Pancreas (tissue), 10 donors: ENCODE results near the gene SLC7A11. TPM values are rescaled to one million over a fixed set of nuclear protein-coding genes. Genes with fewer than 3 reads are reported as not detected.

Experiments
- ATAC-seq, 4 donors: fragments of 200-7000 bp; cut with Tn5 transposase; one replicate each; pipeline versions ENCODE4 v1.8.0 to v1.9.1; 2020; ENCODE audit warnings: mild to moderate bottlenecking in 4 of 4, moderate library complexity in 4 of 4
- DNase-seq, 6 donors: peaks; one replicate each; pipeline ENCODE4 v3.0.0-alpha.2; 2020
- FAIRE-seq: peaks from 2 replicates; lab custom pipeline; 2012; peaks lifted over from hg19 to GRCh38; lab: Jason Lieb, UNC
- H3K27ac ChIP-seq, 4 donors: fragments of 200-600 bp; sonication (generic); 1 replicate in 3 of 4; 2 replicates in 1 of 4; pipeline versions ENCODE4 v1.5.0 to v1.8.0; 2020
- H3K27me3 ChIP-seq, 4 donors: fragments of 200-600 bp; one replicate each; pipeline ENCODE4 v1.8.0; 2021
- H3K36me3 ChIP-seq, 3 donors: fragments of 200-600 bp; sonication (generic) in 1 of 3; one replicate each; pipeline versions ENCODE4 v1.5.0 to v1.8.0; 2020 to 2021
- H3K4me1 ChIP-seq, 3 donors: fragments of 200-600 bp; one replicate each; pipeline ENCODE4 v1.8.0; 2021
- H3K4me3 ChIP-seq, 4 donors: fragments of 200-600 bp; sonication (generic) in 2 of 4; one replicate each; pipeline versions ENCODE4 v1.5.0 to v1.8.0; 2020 to 2021
- H3K9me3 ChIP-seq, 4 donors: fragments of 200-600 bp; one replicate each; pipeline ENCODE4 v1.8.0; 2021
- WGBS, 2 donors: extraction: QIAGEN DNeasy Blood & Tissue Kit; methylation state at CpG; one replicate each; pipeline ENCODE4 v1.1.7; 2013; 5-methylcytosine and 5-hydroxymethylcytosine counted together
- intact Hi-C, 3 donors: fragments of 100-400 bp; cut with DNase I; formaldehyde crosslinking; loops; one replicate each; pipeline versions ENCODE4 v1.11.1 to v1.14.2; 2022
- polyA plus RNA-seq, 2 donors: library from polyadenylated mRNA; stranded (reverse); fragments of 200-250 nt; gene quantifications; one replicate each; pipeline ENCODE4 v1.2.3, GENCODE V29; 2013
- total RNA-seq, 6 donors: library from RNA; stranded (reverse); fragmentation: NEBNext Ultra II Directional in 4 of 6; extraction: Animal tissue kit (Norgen Biotek cat#: 25700) in 4 of 6; gene quantifications; one replicate each; pipeline versions ENCODE4 v1.2.1 to v1.2.4, GENCODE V29; 2021 to 2023
- TF ChIP-seq, protein P1 (sequence below), 4 donors: fragments of 200-600 bp; sonication (generic) in 3 of 4; IDR thresholded peaks; one replicate each; pipeline versions ENCODE4 v1.5.0 to v1.8.0; 2021; ENCODE audit warnings: antibody characterized with exemption in 4 of 4
- donor health status: healthy with polysubstance abuse.
- donor health status: DM: no; HTN: no; CAD: no; lungs with moderate emphysema.
- donor health status: DM: no; HTN: no; CAD: no.
- donor health status: control.
- donor health status: control.
- donor health status: Bipolar disorder and iron deficiency.
- donor health status: DM: yes; HTN: yes; CAD: no.
- donor health status: DM: no; HTN: no; CAD: no.
- donor health status: DM: no; HTN: no; CAD: no.
- donor health status: DM: yes; HTN: yes; CAD: no.

SLC7A11 gene
- total RNA-seq (1 to 10 TPM in 5 of 6 donors, under 1 TPM in 1; 1.00 to 9.1 (median 1.5) TPM), polyA plus RNA-seq (under 1 TPM; 0.42 to 0.47 TPM)

GRCh38 chr4:138242076-138242833 is at the start of gene SLC7A11:
SLC7A11 (minus strand) TSS chr4:138242349; CDS start chr4:138242069, 280 bp downstream.
- peak within 1 kb of the TSS; percentile 15 to 45 (median 33) for H3K4me3 ChIP-seq
- intact Hi-C loops = no loop called here
- 3 to 5% methylated on average over 12 of the region's 12 CpGs for WGBS, 2 donors
- H3K4me1 ChIP-seq = peaks cover 0 to 12% (median 0%) of the 10 kb centered on the region in 3 donors
- DNase-seq (peak; percentile 63 to 88 (median 76)), FAIRE-seq (peak; percentile 96), ATAC-seq (peak; percentile 94 to 96 (median 95))
- H3K9me3 ChIP-seq = no peaks in the 10 kb centered on the region
- TF ChIP-seq, protein P1, sequence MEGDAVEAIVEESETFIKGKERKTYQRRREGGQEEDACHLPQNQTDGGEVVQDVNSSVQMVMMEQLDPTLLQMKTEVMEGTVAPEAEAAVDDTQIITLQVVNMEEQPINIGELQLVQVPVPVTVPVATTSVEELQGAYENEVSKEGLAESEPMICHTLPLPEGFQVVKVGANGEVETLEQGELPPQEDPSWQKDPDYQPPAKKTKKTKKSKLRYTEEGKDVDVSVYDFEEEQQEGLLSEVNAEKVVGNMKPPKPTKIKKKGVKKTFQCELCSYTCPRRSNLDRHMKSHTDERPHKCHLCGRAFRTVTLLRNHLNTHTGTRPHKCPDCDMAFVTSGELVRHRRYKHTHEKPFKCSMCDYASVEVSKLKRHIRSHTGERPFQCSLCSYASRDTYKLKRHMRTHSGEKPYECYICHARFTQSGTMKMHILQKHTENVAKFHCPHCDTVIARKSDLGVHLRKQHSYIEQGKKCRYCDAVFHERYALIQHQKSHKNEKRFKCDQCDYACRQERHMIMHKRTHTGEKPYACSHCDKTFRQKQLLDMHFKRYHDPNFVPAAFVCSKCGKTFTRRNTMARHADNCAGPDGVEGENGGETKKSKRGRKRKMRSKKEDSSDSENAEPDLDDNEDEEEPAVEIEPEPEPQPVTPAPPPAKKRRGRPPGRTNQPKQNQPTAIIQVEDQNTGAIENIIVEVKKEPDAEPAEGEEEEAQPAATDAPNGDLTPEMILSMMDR (IDR thresholded peaks at IDR 0.05) = peak in 1 of 4 donors; percentile 8
- no peaks in the 10 kb centered on the region for H3K36me3 ChIP-seq
- H3K27me3 ChIP-seq = no peaks in the 10 kb centered on the region
- H3K27ac ChIP-seq = peak within 1 kb of the TSS; percentile 70 to 89 (median 78)

DNA sequence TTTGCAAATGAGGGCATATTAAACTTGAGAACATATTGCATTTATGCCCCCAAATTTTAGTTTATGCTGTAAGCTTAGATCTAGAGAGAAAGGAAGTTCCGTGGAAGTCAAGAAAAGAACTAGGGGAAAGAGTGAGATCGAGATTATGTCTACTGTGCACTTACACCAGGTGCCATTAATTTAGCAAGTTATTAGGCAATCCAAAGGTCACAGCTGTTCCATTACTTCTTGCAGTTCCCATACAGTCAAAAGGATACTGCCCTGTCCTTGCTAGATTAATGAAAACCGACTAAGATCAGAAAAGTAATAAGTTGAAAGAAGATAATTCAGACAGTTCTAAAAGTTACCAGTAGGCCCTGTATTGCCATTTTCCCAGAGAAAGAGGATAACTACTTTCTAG is 49.3 kb upstream of the SLC7A11 start:
- no peaks in the 10 kb centered on the region for H3K36me3 ChIP-seq
- no peak overlapping the region for H3K4me3 ChIP-seq
- intact Hi-C loops = no loop called here
- WGBS, 2 donors = 74 to 79% methylated on average over 3 of the region's 3 CpGs
- no peak for DNase-seq
- H3K27ac ChIP-seq = no peak overlapping the region
- no peaks in the 10 kb centered on the region for H3K27me3 ChIP-seq
- FAIRE-seq = no peak
- H3K9me3 ChIP-seq = no peaks in the 10 kb centered on the region
- TF ChIP-seq, protein P1 (IDR thresholded peaks at IDR 0.05) = no peak
- no peak for ATAC-seq
- H3K4me1 ChIP-seq = no peaks in the 10 kb centered on the region

DNA sequence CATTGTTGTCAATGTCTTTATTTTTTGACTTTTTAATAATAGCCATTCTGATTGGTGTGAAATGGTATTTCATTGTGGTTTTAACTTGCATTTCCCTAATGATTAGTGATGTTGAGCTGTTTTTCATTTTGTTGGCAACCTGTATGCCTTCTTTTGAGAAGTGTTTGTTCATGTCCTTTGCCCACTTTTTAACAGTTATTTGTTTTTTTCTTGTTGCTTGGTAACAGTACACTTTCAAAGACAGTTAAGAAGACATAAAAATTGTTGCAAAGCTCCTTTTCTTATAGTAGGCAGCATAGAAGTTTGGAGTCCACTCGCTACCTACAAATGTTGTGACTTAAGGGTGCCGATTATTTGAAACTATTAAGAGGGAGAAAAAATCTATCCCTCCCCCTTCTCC is 48.7 kb upstream of the SLC7A11 start:
- 95 to 100% methylated on average over 2 of the region's 2 CpGs for WGBS, 2 donors
- no peaks in the 10 kb centered on the region for H3K4me1 ChIP-seq
- DNase-seq = no peak
- H3K4me3 ChIP-seq = no peak overlapping the region
- no peak for FAIRE-seq
- H3K27me3 ChIP-seq = no peaks in the 10 kb centered on the region
- no peak overlapping the region for H3K27ac ChIP-seq
- TF ChIP-seq, protein P1 (IDR thresholded peaks at IDR 0.05) = no peak
- H3K36me3 ChIP-seq = no peaks in the 10 kb centered on the region
- H3K9me3 ChIP-seq = no peaks in the 10 kb centered on the region
- intact Hi-C loops = no loop called here
- ATAC-seq = no peak

- Histone ChIP-seq H3K4me1 (no peaks in the 10 kb centered on the region), H3K27me3 (no peaks in the 10 kb centered on the region), H3K36me3 (no peaks in the 10 kb centered on the region), H3K27ac (no peak overlapping the region), H3K4me3 (no peak overlapping the region), H3K9me3 (no peaks in the 10 kb centered on the region)
- no peak for FAIRE-seq
- WGBS, 2 donors = 81% methylated on average over 3 of the region's 3 CpGs
- ATAC-seq = no peak
- no peak for DNase-seq
- TF ChIP-seq, protein P1 (IDR thresholded peaks at IDR 0.05) = no peak
- intact Hi-C loops = no loop called here
These were observed 37.1 kb upstream of the SLC7A11 start for GRCh38 chr4:138279286-138279685.

DNA sequence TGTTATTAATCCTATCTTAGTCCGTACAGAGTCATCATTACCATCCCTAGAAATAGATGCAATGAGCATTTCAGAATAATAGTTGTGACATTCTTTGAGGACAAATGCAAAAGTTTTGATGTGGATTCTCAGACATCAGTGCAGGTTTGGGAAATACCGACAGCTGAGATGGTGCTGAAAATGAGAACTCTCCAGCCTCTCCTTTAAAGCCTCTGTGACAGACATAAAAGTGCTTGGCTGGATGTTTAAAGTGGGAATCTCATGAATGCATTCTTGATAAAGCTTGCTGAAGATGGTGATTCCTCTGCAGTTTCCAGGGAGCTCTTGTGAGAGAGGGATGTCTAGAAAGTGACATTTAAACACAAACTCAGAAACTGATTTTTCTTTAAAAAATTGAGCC is 35.0 kb upstream of the SLC7A11 start:
- TF ChIP-seq, protein P1 (IDR thresholded peaks at IDR 0.05) = no peak
- Histone ChIP-seq H3K27ac (no peak overlapping the region), H3K9me3 (no peaks in the 10 kb centered on the region), H3K27me3 (no peaks in the 10 kb centered on the region), H3K4me1 (no peaks in the 10 kb centered on the region), H3K36me3 (no peaks in the 10 kb centered on the region), H3K4me3 (no peak overlapping the region)
- ATAC-seq (no peak), FAIRE-seq (no peak), DNase-seq (no peak)
- 86 to 95% methylated on average over 2 of the region's 2 CpGs for WGBS, 2 donors
- intact Hi-C loops = no loop called here
